MM.1S (cell line): ENCODE results near the gene DPY19L2.
"Not testable (repeated sequence)": the region's sequence is repeated elsewhere in the genome, so short reads cannot be mapped to it uniquely, and the experiment has no call there.

Source experiments
- CTCF ChIP-seq: fragments of 300-600 bp; sonication (generic); IDR thresholded peaks from 2 replicates; pipeline ENCODE4 v1.5.1; 2016; ENCODE audit warnings: antibody characterized with exemption, low read length, mixed read lengths
- EZH2 ChIP-seq: fragments of 300-600 bp; sonication (generic); optimal IDR thresholded peaks from 2 replicates; pipeline ENCODE3; 2017; ENCODE audit warnings: low read depth, mild to moderate bottlenecking, antibody characterized with exemption, low read length, mixed read lengths

DNA sequence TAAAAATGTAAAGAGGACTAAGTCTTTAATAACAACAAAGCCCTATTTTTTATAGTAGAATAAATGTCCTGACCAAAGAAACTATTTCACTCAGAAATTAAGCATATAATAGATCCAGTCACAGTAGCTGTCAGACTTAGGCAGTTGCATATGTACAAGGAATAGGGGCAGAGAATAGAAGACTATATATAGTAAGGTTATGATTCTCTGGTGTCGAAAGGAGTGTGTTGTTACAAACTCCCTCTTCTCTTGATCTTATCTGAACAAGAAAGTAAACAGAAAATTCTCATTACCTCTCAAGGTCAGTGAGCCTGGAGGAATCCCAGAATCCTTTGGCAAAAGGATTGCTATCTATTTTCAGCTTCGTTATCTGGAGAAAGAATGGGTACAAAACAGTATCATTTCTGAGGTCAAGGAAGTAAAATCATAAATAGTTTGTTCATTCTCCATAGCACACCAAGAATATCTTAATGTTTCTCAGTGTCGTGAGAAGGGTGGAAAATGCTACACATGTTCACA lies 46.9 kb upstream of the DPY19L2 start:
- TF ChIP-seq CTCF, EZH2: not testable (repeated sequence)
